Keratinocyte (primary cell): ENCODE measurements around the gene REM1. TPM values are rescaled to one million over a fixed set of nuclear protein-coding genes. Genes with fewer than 3 reads are reported as not detected.

Source experiments
- DNase-seq: peaks from one replicate; pipeline ENCODE4 v3.0.0-alpha.2; 2011; ENCODE audit warnings: low read depth, missing footprints, low spot score
- FAIRE-seq: peaks from 2 replicates; lab custom pipeline; 2011; peaks lifted over from hg19 to GRCh38; lab: Jason Lieb, UNC
- H2AFZ ChIP-seq: 2 replicates; pipeline ENCODE4 v1.6.0; 2012; ENCODE audit warnings: low read length, control low read depth, inconsistent platforms; ENCODE audit not compliant: control insufficient read depth
- H3K27ac ChIP-seq: 2 replicates; pipeline ENCODE4 v1.5.1; 2011; ENCODE audit warnings: low read length; ENCODE audit not compliant: control insufficient read depth, insufficient read depth
- H3K27me3 ChIP-seq: 3 replicates; pipeline ENCODE4 v1.6.0; 2011; ENCODE audit warnings: low read length; ENCODE audit not compliant: control insufficient read depth, insufficient read depth; ENCODE audit errors: extremely low read depth
- H3K36me3 ChIP-seq, 2 experiments: 2 replicates in 1 of 2; 3 replicates in 1 of 2; pipeline ENCODE4 v1.5.1; 2011; ENCODE audit warnings: low read length in 2 of 2, mild to moderate bottlenecking in 1 of 2; ENCODE audit not compliant: control insufficient read depth in 2 of 2, insufficient read depth in 2 of 2; ENCODE audit errors: extremely low read depth in 1 of 2
- H3K4me1 ChIP-seq: 3 replicates; pipeline ENCODE4 v1.5.1; 2011; ENCODE audit warnings: low read length; ENCODE audit not compliant: control insufficient read depth, insufficient read depth; ENCODE audit errors: extremely low read depth
- H3K4me2 ChIP-seq: 3 replicates; pipeline ENCODE4 v1.6.0; 2011; ENCODE audit warnings: low read depth, low read length; ENCODE audit not compliant: control insufficient read depth, insufficient read depth; ENCODE audit errors: extremely low read depth
- H3K4me3 ChIP-seq, 3 experiments: fragments of 200-600 bp in 1 of 3; sonication (generic) in 1 of 3; 2 replicates in 2 of 3; 3 replicates in 1 of 3; pipeline ENCODE4 v1.5.1; 2011 to 2016; ENCODE audit warnings: low read length in 3 of 3, mild to moderate bottlenecking in 3 of 3, control low read depth in 2 of 3, inconsistent platforms in 1 of 3, low read depth in 1 of 3, mixed read lengths in 1 of 3, mixed run types in 1 of 3, moderate library complexity in 1 of 3; ENCODE audit not compliant: control insufficient read depth in 2 of 3, insufficient read depth in 2 of 3; ENCODE audit errors: extremely low read depth in 1 of 3
- H3K79me2 ChIP-seq: 2 replicates; pipeline ENCODE4 v1.6.0; 2012; ENCODE audit warnings: low read length; ENCODE audit not compliant: control insufficient read depth, insufficient read depth
- H3K9ac ChIP-seq: 3 replicates; pipeline ENCODE4 v1.6.0; 2011; ENCODE audit warnings: low read length; ENCODE audit not compliant: control insufficient read depth, insufficient read depth; ENCODE audit errors: extremely low read depth
- H3K9me1 ChIP-seq: 3 replicates; pipeline ENCODE4 v1.6.0; 2011; ENCODE audit warnings: low read length; ENCODE audit not compliant: control insufficient read depth, insufficient read depth; ENCODE audit errors: extremely low read depth
- H3K9me3 ChIP-seq: 2 replicates; pipeline ENCODE4 v1.5.1; 2012; ENCODE audit warnings: low read depth, low read length; ENCODE audit not compliant: control insufficient read depth
- H4K20me1 ChIP-seq: 3 replicates; pipeline ENCODE4 v1.6.0; 2011; ENCODE audit warnings: low read length; ENCODE audit not compliant: control insufficient read depth, insufficient read depth; ENCODE audit errors: extremely low read depth
- EZH2 ChIP-seq: IDR thresholded peaks from one replicate; pipeline ENCODE4 v1.6.1; 2012; ENCODE audit warnings: inconsistent platforms, mild to moderate bottlenecking, low read length, moderate library complexity
- dilution Hi-C: fragments of 300-500 bp; cut with MboI; formaldehyde crosslinking; loops from one replicate; pipeline ENCODE4 v1.7.0; 2020; ENCODE audit warnings: low sequenced_read_pairs; ENCODE audit not compliant: extremely low pct_ligation_motif_present
- polyA plus RNA-seq, 5 experiments: library from polyadenylated mRNA; depleted of rRNA in 3 of 5; stranded (reverse) in 3 of 5; stranded (forward) in 1 of 5; unstranded in 1 of 5; fragments of >200 nt; gene quantifications; 1 replicate in 1 of 5; 2 replicates in 3 of 5; 3 replicates in 1 of 5; pipeline versions ENCODE4 v1.2.1 to v1.2.3, GENCODE V29; 2011 to 2012; ENCODE audit warnings: missing spikeins in 2 of 5, low read depth in 1 of 5, low replicate concordance in 1 of 5
- TF ChIP-seq, protein P1 (sequence below), 3 experiments: IDR thresholded peaks in 1 of 3; conservative IDR thresholded peaks in 1 of 3; optimal IDR thresholded peaks in 1 of 3; 2 replicates in 2 of 3; 3 replicates in 1 of 3; pipeline versions ENCODE3 to v1.5.1; 2011; ENCODE audit warnings: low read length in 3 of 3, mild to moderate bottlenecking in 3 of 3, moderate library complexity in 2 of 3, control low read depth in 1 of 3, inconsistent platforms in 1 of 3; ENCODE audit not compliant: insufficient read depth in 2 of 3; ENCODE audit errors: extremely low read depth in 1 of 3

The REM1 gene
- polyA plus RNA-seq, 1 donor (not counting 4 experiments of a cell fraction or from before 2014, with no cell fraction given) = not detected

DNA sequence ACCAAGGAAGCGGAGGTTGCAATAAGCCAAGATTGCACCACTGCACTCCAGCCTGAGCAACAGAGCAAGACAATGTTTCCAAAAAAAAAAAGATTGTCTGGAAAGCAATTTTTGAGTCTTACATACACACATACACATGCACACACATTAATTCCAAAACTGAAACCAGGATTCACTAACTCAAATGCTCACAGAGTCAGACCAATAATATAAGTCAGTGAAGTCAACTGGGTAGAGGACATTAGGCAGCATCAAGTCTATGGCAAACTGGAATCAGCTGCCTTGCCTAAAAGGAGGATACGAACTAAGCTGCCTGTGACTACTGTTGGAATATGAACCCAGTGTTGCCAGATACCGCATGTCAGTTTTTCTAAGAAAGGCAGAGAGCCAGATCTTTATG is 15.7 kb downstream of the REM1 start:
- dilution Hi-C loops = no loop called here
- FAIRE-seq = no peak
- H3K27me3 ChIP-seq = peaks cover 1% of the 10 kb centered on the region

GRCh38 chr20:31494131-31494530 is 19.0 kb downstream of the REM1 start:
- no peak for FAIRE-seq
- Histone ChIP-seq H3K36me3 (no peaks in the 10 kb centered on the region), H3K9me1 (no peaks in the 10 kb centered on the region), H3K4me3 (no peak overlapping the region), H3K4me1 (no peaks in the 10 kb centered on the region), H3K27me3 (peaks cover 11% of the 10 kb centered on the region), H3K9me3 (no peaks in the 10 kb centered on the region), H4K20me1 (no peaks in the 10 kb centered on the region), H3K79me2 (no peaks in the 10 kb centered on the region), H3K9ac (no peak overlapping the region), H2AFZ (no peak overlapping the region), H3K27ac (no peak overlapping the region), H3K4me2 (no peak overlapping the region)
- dilution Hi-C loops = no loop called here
- TF ChIP-seq, protein P1, sequence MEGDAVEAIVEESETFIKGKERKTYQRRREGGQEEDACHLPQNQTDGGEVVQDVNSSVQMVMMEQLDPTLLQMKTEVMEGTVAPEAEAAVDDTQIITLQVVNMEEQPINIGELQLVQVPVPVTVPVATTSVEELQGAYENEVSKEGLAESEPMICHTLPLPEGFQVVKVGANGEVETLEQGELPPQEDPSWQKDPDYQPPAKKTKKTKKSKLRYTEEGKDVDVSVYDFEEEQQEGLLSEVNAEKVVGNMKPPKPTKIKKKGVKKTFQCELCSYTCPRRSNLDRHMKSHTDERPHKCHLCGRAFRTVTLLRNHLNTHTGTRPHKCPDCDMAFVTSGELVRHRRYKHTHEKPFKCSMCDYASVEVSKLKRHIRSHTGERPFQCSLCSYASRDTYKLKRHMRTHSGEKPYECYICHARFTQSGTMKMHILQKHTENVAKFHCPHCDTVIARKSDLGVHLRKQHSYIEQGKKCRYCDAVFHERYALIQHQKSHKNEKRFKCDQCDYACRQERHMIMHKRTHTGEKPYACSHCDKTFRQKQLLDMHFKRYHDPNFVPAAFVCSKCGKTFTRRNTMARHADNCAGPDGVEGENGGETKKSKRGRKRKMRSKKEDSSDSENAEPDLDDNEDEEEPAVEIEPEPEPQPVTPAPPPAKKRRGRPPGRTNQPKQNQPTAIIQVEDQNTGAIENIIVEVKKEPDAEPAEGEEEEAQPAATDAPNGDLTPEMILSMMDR (optimal IDR thresholded peaks at IDR 0.05 in 1 of 3, IDR thresholded peaks at IDR 0.05 in 1 of 3, conservative IDR thresholded peaks at IDR 0.05 in 1 of 3; ENCODE audit: extremely low read depth in 1 of 3, insufficient read depth in 2 of 3, low read length in 3 of 3) = peak; percentile 49 to 68 (median 51)
- no peak for TF ChIP-seq EZH2
- DNase-seq = peak; percentile 23

More for the DNA sequence above, 15.7 kb downstream of the REM1 start:
- TF ChIP-seq, protein P1 (optimal IDR thresholded peaks at IDR 0.05 in 1 of 3, IDR thresholded peaks at IDR 0.05 in 1 of 3, conservative IDR thresholded peaks at IDR 0.05 in 1 of 3; ENCODE audit: extremely low read depth in 1 of 3, insufficient read depth in 2 of 3, low read length in 3 of 3) = no peak
- TF ChIP-seq EZH2 = no peak
- H3K9me3 ChIP-seq = no peaks in the 10 kb centered on the region
- H3K4me3 ChIP-seq = no peak overlapping the region
- H3K36me3 ChIP-seq = no peaks in the 10 kb centered on the region
- no peak overlapping the region for H2AFZ ChIP-seq
- H3K4me2 ChIP-seq = no peak overlapping the region
- no peaks in the 10 kb centered on the region for H3K9me1 ChIP-seq
- H3K9ac ChIP-seq = no peak overlapping the region
- no peaks in the 10 kb centered on the region for H4K20me1 ChIP-seq
- no peak for DNase-seq
- no peaks in the 10 kb centered on the region for H3K4me1 ChIP-seq
- H3K79me2 ChIP-seq = no peaks in the 10 kb centered on the region
- no peak overlapping the region for H3K27ac ChIP-seq
